Left lung (tissue), 10 donors: Measurements from ENCODE around the gene CYP2C19. TPM values are rescaled to one million over a fixed set of nuclear protein-coding genes. Genes with fewer than 3 reads are reported as not detected.
"Not testable (repeated sequence)": the region's sequence is repeated elsewhere in the genome, so short reads cannot be mapped to it uniquely, and the experiment has no call there.

ENCODE experiments used
- ATAC-seq: fragments of 200-7000 bp; cut with Tn5 transposase; one replicate; pipeline ENCODE4 v1.9.1; 2020; ENCODE audit warnings: moderate library complexity
- DNase-seq, 4 donors: peaks; one replicate each; pipeline ENCODE4 v3.0.0-alpha.2; 2013 to 2020
- H3K27ac ChIP-seq, 2 donors: fragments of 200-600 bp; sonication (generic) in 1 of 2; one replicate each; pipeline versions ENCODE4 v1.5.0 to v1.8.0; 2020 to 2021
- H3K27me3 ChIP-seq, 2 donors: fragments of 200-600 bp; sonication (generic) in 1 of 2; one replicate each; pipeline versions ENCODE4 v1.5.0 to v1.8.0; 2020 to 2021
- H3K36me3 ChIP-seq, 2 donors: fragments of 200-600 bp; sonication (generic) in 1 of 2; one replicate each; pipeline versions ENCODE4 v1.5.0 to v1.8.0; 2020 to 2021
- H3K4me1 ChIP-seq, 2 donors: fragments of 200-600 bp; one replicate each; pipeline ENCODE4 v1.8.0; 2021
- H3K4me3 ChIP-seq, 2 donors: fragments of 200-600 bp; sonication (generic) in 1 of 2; one replicate each; pipeline versions ENCODE4 v1.5.0 to v1.8.0; 2020 to 2021; ENCODE audit warnings: mild to moderate bottlenecking in 1 of 2
- H3K9me3 ChIP-seq, 2 donors: fragments of 200-600 bp; sonication (generic) in 1 of 2; one replicate each; pipeline versions ENCODE4 v1.5.0 to v1.8.0; 2020 to 2021
- intact Hi-C, 2 donors: fragments of 100-400 bp; cut with DNase I; formaldehyde crosslinking; loops; one replicate each; pipeline versions ENCODE4 v1.11.2 to v1.14.2; 2022
- polyA plus RNA-seq, 6 donors: library from polyadenylated mRNA; unstranded; fragments of 120-200 nt; gene quantifications; one replicate each; pipeline ENCODE4 v1.2.1, GENCODE V29; 2013; ENCODE audit not compliant: insufficient read length in 6 of 6
- total RNA-seq, 2 donors: library from RNA; stranded (reverse); fragmentation: NEBNext Ultra II Directional; extraction: Animal tissue kit (Norgen Biotek cat#: 25700); gene quantifications; one replicate each; pipeline ENCODE4 v1.2.1, GENCODE V29; 2021
- TF ChIP-seq, protein P1 (sequence below), 2 donors: fragments of 200-600 bp; sonication (generic) in 1 of 2; IDR thresholded peaks; one replicate each; pipeline versions ENCODE4 v1.5.0 to v1.8.0; 2021; ENCODE audit warnings: antibody characterized with exemption in 2 of 2
- donor health status: DM: no; HTN: yes; CAD: no.
- donor health status: DM: no; HTN: no; CAD: no.

The CYP2C19 gene
- total and polyA plus RNA-seq, 8 donors, result 0.11 to 0.61 (median 0.14) TPM; not detected in 3

DNA sequence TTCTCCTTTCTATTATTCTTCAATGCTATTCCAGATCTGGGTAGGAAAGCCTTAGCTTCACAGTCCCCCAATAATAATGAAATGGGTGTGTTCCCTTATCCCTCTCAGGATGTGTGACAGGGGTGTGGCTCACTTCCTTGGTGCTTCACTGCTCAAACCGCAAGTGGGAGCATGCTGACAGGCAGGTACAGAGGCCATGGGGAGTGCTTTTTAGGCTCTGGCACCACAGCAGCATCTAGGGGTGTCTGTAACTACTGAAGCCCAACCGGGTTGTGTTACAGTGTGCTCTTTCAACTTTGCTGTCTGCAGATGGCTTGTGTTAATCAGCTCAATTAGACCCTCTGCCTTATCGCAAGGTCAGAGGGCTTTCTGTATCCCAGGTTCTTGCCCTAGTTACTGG is 96.6 kb downstream of the CYP2C19 start:
- TF ChIP-seq, protein P1, sequence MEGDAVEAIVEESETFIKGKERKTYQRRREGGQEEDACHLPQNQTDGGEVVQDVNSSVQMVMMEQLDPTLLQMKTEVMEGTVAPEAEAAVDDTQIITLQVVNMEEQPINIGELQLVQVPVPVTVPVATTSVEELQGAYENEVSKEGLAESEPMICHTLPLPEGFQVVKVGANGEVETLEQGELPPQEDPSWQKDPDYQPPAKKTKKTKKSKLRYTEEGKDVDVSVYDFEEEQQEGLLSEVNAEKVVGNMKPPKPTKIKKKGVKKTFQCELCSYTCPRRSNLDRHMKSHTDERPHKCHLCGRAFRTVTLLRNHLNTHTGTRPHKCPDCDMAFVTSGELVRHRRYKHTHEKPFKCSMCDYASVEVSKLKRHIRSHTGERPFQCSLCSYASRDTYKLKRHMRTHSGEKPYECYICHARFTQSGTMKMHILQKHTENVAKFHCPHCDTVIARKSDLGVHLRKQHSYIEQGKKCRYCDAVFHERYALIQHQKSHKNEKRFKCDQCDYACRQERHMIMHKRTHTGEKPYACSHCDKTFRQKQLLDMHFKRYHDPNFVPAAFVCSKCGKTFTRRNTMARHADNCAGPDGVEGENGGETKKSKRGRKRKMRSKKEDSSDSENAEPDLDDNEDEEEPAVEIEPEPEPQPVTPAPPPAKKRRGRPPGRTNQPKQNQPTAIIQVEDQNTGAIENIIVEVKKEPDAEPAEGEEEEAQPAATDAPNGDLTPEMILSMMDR (IDR thresholded peaks at IDR 0.05), result no peak
- H3K36me3 ChIP-seq, result no peaks in the 10 kb centered on the region
- no peaks in the 10 kb centered on the region for H3K9me3 ChIP-seq
- H3K4me3 ChIP-seq, result no peak overlapping the region
- H3K27me3 ChIP-seq, result no peaks in the 10 kb centered on the region
- H3K4me1 ChIP-seq, result no peaks in the 10 kb centered on the region
- intact Hi-C loops, result no loop called here
- no peak overlapping the region for H3K27ac ChIP-seq
- no peak for ATAC-seq
- no peak for DNase-seq

DNA sequence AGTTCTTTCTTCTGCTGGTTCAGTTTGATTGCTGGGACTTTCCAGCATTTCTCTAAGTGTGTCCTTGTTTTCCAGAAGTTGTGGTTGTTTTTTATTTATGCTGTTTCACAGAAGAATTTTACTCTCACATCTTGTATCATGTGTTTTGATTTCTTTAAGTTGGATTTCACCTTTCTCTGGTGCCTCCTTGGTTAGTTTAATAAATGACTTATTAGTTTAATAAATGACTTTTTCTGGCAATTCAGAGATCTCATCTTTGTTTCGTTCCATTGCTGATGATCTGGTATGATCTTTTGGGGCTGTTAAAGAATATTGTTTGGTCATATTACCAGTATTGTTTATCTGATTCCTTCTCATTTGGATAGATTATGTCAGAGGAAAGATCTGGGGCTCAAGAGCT is 116.2 kb downstream of the CYP2C19 start:
- peaks cover 0 to 3% of the 10 kb centered on the region in 2 donors for H3K9me3 ChIP-seq
- intact Hi-C loops, result no loop called here
- H3K36me3 ChIP-seq, result no peaks in the 10 kb centered on the region
- no peak overlapping the region for H3K27ac ChIP-seq
- ATAC-seq, result no peak
- H3K4me3 ChIP-seq, result no peak overlapping the region
- TF ChIP-seq, protein P1 (IDR thresholded peaks at IDR 0.05), result no peak
- DNase-seq, result no peak
- H3K27me3 ChIP-seq, result no peaks in the 10 kb centered on the region
- H3K4me1 ChIP-seq, result no peaks in the 10 kb centered on the region

DNA sequence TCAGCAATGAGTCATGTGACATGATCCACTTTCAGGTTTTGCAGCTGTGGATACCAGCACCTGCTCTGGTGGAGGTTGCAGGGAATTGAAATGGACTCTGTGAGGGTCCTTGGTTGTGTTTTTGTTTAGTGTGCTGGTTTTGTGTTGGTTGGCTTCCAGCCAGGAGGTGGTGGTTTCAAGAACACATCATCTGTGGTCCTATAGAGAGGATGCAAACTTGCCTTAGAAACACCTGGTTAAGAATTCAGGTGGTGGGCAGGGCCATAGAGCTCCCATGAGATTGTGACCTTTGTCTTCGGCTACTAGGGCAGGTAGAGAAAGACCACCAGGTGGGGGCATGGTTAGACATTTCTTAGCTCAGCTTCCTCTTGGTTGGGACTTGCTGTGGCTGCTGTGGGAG is 116.7 kb downstream of the CYP2C19 start:
- intact Hi-C loops, result no loop called here
- H3K9me3 ChIP-seq, result peaks cover 0 to 3% of the 10 kb centered on the region in 2 donors
- H3K36me3 ChIP-seq, result no peaks in the 10 kb centered on the region
- no peak overlapping the region for H3K27ac ChIP-seq
- DNase-seq (no peak), ATAC-seq (no peak)
- H3K4me1 ChIP-seq, result no peaks in the 10 kb centered on the region
- no peak overlapping the region for H3K4me3 ChIP-seq
- TF ChIP-seq, protein P1 (IDR thresholded peaks at IDR 0.05), result no peak
- H3K27me3 ChIP-seq, result no peaks in the 10 kb centered on the region

DNA sequence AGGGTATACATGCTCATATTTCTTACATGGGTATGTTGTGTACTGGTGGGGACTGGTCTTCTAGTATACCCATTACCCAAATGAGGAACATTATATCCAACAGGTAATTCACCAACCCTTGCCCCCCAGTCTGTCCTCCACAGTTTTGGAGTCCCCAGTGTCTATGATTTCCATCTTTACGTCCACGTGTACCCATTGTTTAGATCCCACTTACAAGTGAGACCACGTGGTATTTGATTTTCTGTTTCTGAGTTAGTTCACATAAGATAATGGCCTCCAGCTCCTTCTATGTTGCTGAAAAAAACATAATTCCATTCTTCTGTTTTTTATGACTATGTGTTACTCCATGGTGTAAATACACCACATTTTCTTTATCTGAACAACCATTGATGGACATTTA is 126.6 kb downstream of the CYP2C19 start:
- TF ChIP-seq, protein P1 (IDR thresholded peaks at IDR 0.05), result no peak
- no peak overlapping the region for H3K27ac ChIP-seq
- DNase-seq (no peak), ATAC-seq (no peak)
- peaks cover 0 to 13% of the 10 kb centered on the region in 2 donors for H3K9me3 ChIP-seq
- no peaks in the 10 kb centered on the region for H3K36me3 ChIP-seq
- no peaks in the 10 kb centered on the region for H3K27me3 ChIP-seq
- H3K4me3 ChIP-seq, result no peak overlapping the region
- intact Hi-C loops, result no loop called here
- no peaks in the 10 kb centered on the region for H3K4me1 ChIP-seq

DNA sequence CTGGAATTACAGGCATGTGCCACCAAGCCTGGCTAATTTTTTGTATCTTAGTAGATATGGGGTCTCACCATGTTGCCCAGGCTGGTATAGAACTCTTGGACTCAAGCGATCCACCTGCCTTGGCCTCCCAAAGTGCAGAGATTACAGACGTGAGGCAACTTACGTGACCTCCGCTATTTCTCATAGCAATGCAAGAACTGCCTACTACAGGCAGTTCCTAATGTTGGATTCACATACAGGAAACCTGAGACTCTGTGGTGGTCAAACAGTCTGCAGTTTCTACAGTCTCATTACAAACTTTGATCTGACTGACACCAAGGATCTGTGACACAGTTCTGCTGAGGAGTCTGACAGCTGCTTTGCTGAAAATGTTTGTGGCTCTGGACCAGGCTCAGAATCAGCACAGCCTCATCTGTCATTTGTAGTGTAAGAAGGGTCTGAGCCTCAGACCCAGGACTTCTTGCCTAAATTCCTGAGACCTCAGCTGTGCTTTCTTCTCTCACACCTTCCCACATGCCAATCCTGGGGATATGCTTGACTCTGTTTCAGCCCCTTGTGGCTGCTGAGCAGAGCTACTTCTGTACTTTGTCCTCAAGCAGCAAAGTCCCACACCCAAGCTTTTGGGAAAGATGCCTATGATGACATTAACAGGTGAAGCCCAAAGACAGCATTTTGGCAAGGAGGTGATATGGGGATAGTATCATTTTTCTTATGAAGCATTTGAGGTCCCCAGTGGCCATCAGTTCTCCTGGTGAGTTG is 128.0 kb downstream of the CYP2C19 start:
- TF ChIP-seq, protein P1 (IDR thresholded peaks at IDR 0.05), result no peak
- no peak overlapping the region for H3K27ac ChIP-seq
- H3K27me3 ChIP-seq, result no peaks in the 10 kb centered on the region
- H3K4me3 ChIP-seq, result no peak overlapping the region
- no peaks in the 10 kb centered on the region for H3K36me3 ChIP-seq
- DNase-seq, result no peak
- H3K9me3 ChIP-seq, result peaks cover 0 to 13% of the 10 kb centered on the region in 2 donors
- intact Hi-C loops, result no loop called here
- no peak for ATAC-seq
- H3K4me1 ChIP-seq, result no peaks in the 10 kb centered on the region

DNA sequence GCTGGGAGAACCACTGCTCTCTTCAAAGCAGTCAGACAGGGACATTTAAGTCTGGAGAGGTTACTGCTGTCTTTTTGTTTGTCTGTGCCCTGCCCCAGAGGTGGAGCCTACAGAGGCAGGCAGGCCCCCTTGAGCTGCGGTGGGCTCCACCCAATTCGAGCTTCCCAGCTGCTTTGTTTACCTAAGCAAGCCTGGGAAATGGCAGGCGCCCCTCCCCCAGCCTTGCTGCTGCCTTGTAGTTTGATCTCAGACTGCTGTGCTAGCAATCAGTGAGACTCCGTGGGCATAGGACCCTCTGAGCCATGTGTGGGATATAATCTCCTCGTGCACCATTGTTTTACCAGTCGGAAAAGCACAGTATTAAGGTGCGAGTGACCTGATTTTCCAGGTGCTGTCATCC is 135.9 kb downstream of the CYP2C19 start:
- H3K36me3 ChIP-seq, ATAC-seq, H3K4me3 ChIP-seq, H3K27ac ChIP-seq, H3K27me3 ChIP-seq, intact Hi-C loops, H3K4me1 ChIP-seq: not testable (repeated sequence)
- DNase-seq, result peak in 1 of 4 donors; percentile 43
- H3K9me3 ChIP-seq, result peaks cover 0 to 23% of the 10 kb centered on the region in 2 donors
